HS-27A (cell line): ENCODE data around the gene CASP2.
"Not testable (repeated sequence)": the region's sequence is repeated elsewhere in the genome, so short reads cannot be mapped to it uniquely, and the experiment has no call there.

Source experiments
- DNase-seq: peaks from one replicate; pipeline ENCODE4 v3.0.0-alpha.2; 2012; ENCODE audit warnings: low read depth, missing footprints

CASP2 gene

GRCh38 chr7:143287935-143288826 is at the start of gene CASP2:
TSS of gene CASP2 (plus strand) at chr7:143288351. CDS start at chr7:143288456, 105 bp downstream.
- DNase-seq, result peak; percentile 53

DNA sequence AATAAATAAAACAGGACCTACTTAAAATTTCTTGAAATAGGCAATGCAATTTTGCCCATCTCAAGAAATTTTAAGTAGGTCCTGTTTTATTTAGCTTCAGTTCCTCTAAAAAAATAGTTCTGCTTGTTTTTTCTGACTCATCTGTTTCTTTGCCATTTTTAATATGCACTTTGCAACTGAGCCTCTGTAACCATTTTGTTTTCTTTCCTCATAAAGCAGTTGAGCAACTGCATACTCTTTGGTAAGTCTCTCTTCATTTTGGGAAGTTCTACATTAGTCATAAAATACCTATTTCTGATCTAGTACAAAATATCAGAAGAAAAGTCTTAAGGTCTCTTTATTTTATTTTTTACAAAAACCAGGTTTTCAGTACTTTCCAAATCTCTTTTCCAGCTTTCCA is 48.3 kb upstream of the CASP2 start:
- no peak for DNase-seq

- DNase-seq, result no peak
Observed at GRCh38 chr7:143240291-143241168, 47.6 kb upstream of the CASP2 start.

DNA sequence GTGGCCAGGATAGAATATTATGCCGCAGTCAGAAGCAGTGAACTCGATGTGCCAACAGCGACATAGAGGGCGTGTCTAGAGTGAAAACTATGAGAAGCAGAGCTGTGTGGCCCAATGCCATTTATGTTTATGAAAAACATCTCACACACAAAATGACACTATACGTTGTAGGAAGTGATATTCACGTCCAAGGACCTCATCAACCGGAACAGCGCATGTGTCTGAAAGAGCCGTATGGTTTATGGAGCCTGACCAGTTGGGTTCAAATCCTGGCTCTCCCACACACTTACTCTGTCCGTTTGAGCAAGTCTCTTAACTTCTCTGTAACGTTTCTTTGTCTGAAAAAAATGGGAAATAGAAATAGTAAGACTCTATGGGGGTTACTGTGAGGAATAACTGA is 45.8 kb upstream of the CASP2 start:
- DNase-seq, result no peak

DNA sequence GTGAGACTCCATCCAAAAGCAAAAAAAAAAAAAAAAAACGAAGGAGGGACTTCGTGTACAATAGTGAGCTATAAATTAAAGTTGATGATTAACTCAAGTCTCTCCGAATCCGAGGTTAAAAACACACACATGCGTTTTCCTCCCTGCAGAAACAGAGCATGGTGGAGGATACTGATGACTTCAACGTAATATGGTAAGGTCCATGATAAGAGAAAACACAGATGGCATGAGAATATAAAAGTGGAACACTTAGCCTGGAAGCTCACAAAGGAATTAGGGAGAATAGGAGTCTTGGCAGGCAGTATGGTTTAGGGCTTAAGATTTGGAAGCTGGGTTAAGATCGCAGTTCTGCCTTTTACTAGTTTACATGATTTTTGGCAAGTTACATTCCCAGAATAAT is 45.0 kb upstream of the CASP2 start:
- no peak for DNase-seq

DNA sequence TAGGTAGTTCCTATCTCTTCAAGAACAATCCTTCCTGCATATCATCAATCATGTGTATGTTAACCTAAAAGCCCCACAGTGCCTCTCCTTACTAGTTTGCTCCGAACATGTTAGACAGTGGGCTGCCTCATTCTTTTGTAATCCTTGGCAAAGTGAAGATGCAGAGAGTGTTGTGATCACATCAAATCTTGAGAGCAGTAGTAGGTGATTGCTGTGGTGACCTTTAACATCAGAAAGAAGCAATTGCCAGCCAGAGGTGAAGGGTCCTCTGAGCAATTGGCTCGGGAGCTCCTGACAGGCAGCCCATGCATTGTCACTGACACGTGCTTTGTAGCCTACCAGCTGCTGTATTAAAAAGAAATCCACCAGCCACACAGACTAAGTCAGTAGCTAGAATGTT is 44.5 kb upstream of the CASP2 start:
- no peak for DNase-seq

DNA sequence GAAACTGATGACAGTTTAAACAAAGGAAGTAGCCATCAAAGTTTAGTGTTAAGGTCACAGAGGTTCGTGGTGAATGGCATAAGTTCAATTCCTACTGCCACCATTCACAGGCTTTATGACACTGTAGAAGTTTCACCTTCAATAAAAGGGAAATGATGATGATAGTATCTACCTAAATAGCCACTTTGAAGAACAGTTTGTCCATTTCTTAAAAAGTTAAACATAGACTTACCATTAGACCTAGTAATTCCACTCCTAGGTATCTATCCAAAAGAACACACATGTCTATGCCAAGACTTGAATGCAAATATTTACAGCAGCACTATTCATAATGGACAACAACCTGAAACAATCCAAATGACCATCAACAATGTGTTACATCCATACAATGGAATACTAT is 43.8 kb upstream of the CASP2 start:
- no peak for DNase-seq

GRCh38 chr7:143245123-143245522 is 43.0 kb upstream of the CASP2 start:
- no peak for DNase-seq

DNA sequence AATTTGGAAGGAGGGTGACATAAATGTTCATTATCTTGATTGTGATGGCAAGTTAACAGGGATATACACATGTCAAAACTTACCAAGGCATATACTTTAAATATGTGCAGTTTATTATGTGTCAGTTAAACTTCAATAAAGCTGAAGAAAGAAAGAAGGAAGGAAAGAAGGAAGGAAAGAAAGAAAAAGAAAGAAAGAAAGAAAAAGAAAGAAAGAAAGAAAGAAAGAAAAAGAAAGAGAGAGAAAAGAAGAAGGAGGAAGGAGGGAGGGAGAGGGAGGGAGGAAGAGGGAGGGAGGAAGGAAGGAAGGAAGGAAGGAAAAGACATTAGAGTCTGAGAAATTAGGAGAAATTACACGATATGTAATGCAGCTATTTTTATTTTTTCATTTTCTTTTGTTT is 40.8 kb upstream of the CASP2 start:
- DNase-seq, result no peak

DNA sequence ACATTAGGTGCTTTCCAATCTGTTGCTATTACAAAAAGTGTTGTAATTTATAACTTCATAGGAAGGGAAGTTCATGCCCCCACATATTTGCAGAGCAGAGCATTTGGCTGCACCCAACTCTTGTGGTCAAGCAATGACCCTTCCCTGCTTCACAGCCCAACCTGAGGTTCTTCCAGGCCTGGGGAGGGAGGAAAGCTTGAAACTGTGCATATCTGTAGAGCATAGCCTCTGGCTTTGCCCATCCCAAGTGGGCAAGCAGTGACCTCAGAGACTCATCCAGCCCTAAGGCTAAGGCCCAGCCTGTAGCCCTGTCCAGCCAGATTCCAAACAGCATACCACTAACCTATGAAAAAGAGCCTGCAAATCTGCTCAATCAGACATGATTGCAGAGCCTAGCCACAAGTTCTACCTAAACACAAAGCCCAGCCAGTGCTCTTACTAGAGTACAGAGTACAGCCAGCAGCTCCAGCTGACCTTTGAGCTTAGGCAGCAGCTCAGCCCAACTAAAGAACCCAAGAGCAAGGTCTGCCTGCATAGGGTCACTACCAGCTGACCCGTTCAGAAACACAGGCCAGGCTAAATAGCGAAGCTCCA is 39.3 kb upstream of the CASP2 start:
- no peak for DNase-seq

DNA sequence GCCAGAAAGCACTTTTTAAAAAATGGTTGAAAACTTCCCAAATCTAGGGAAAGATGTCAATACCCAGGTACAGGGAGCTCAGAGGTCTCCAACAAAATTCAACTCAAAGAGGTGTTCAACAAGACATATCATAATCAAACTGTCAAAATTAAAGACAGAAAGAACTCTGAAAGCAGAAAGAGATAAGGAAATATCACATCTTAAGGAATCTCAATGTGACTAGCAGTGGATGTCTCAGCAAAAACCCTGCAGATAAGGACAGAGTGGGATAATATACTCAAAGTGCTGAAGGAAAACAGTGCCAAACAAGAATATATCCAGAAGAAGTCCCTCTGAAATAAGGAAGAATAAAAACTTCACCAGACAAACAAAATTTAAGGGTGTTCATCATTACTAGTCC is 38.0 kb upstream of the CASP2 start:
- DNase-seq, result no peak

DNA sequence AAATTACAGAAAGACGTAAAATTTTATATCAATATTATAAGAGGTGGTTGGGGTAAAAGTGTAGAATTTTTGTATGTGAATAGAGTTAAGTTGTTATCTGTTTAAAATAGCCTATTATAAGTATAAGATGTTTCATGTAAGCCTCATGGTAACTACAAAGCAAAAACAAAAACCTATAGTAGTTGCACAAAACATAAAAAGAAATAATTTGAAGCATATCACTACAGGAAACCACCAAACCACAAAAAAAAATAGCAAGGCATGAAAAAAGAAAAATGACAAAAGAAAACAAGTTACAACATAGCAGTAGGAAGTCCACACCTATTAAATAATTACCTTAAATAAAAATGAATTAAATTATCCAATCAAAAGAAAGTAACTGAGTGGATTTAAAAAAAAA is 37.3 kb upstream of the CASP2 start:
- no peak for DNase-seq

GRCh38 chr7:143252006-143252405 is 36.1 kb upstream of the CASP2 start:
- no peak for DNase-seq

DNA sequence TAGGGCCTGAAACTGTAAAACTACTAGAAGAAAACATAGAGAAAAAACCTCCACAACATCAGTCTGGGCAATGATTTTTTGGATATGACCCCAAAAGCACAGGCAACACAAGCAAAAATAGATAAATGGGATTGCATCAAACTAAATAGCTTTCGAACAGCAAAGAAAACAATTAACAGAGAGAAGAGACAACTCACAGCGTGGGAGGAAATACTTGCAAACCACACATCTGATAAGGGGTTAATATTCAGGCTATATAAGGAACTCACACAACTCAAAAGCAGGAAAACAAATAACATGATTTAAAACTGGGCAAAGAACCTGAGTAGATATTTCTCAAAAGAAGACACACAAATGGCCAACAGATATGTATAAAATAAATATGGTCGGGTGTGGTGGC is 32.6 kb upstream of the CASP2 start:
- DNase-seq, result no peak

- DNase-seq, result no peak
Observed at GRCh38 chr7:143256325-143256724, 31.8 kb upstream of the CASP2 start.

GRCh38 chr7:143256932-143257331 is 31.2 kb upstream of the CASP2 start:
- no peak for DNase-seq

DNA sequence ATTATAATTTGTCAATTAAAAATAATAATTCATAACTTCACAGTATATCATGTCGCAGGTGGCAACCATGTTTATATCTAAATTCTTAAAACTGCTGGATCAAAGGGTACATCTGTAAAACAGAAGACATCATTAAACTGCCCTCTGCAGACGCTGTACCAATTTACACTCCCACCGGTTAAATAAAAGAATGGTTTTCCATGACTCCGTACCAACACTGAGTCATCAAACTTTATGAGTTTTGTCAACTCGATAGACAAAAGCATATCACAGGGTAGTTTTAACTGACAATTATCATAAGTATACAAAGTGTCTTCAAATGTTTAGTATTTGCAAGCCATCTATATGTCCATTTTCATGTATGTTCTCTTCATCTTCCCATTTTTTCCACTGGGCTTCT is 30.6 kb upstream of the CASP2 start:
- no peak for DNase-seq

- DNase-seq, result no peak
Observed at GRCh38 chr7:143258831-143259230, 29.3 kb upstream of the CASP2 start.

DNA sequence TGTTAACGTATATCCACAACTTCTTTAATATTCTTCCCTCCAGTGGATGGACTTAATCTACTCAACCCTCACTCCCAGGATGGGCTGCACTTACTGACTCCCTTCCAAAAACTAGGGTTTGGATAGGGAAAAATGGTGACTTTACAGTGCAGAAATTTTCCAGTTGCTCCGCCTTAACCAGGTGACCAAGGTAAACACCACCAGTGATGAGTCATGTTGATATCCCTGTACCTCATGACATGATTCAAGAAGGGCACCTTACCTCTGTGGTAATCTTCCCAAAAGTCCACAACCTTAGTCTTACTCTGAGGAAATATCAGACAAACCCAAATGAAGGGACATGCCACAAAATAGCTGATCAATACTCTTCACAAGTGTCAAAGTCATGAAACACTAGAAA is 28.4 kb upstream of the CASP2 start:
- no peak for DNase-seq

DNA sequence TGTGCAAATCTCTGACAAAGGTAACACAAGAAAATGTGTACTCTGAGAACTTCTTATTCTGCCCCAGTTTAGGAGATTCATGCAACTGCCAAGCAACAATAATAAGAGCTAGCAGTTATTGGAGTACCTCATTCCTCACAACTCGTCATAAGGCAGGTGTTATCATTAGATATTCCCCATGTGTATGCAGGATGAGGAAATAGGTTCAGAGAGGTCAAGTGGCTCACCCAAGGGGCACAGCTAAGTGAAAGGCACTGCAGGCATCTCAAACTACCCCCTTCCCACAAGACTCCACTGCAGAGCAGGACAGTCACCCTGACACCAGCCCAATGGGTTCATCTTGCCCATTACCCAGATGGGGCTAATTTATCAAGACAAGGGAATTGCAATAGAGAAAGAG is 26.2 kb upstream of the CASP2 start:
- no peak for DNase-seq

DNA sequence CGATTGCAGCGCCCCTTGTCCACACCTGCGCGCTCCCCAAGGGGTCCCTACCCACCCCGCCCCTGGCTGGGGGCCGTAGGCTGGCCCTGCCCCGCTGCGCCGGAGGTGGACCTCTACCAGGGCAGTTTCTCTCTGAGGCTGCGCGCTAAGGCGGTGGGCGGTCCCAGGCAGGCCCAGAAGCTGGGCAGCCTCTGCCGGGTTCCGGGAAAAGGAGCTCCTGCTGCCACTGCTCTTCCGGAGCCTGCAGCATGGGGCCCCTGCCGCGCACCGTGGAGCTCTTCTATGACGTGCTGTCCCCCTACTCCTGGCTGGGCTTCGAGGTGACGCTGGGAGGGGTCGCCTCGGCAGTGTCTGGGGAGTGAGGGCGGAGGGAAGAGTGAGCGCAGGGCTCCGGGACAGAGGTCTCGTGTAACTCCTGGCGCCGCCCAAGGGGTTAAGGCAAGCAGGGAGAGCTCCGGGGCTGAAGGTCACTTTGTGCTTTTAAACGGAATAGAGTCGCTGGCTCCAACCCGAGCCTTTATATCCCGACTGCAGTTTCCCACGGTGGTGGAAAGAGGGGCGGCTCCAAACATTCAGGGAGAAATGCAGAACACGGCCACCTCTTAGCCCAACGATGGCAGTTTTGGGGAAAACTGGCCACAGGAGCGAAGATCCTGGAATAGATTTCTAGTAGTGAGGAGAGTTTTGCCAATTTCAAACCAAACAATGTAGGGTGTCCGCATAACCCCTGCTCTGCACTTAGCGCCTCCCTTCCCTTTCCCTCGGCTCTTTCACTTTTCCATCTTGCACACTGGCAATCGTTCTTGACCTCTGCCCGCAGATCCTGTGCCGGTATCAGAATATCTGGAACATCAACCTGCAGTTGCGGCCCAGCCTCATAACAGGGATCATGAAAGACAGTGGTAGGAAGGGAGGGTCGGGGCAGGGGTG is 24.6 kb upstream of the CASP2 start, which contains the start of gene GSTK1:
TSS of gene GSTK1 (plus strand) at position 176 of the 930 bp plus-strand sequence. CDS start at position 249, 73 bp downstream.
- DNase-seq, result no peak

DNA sequence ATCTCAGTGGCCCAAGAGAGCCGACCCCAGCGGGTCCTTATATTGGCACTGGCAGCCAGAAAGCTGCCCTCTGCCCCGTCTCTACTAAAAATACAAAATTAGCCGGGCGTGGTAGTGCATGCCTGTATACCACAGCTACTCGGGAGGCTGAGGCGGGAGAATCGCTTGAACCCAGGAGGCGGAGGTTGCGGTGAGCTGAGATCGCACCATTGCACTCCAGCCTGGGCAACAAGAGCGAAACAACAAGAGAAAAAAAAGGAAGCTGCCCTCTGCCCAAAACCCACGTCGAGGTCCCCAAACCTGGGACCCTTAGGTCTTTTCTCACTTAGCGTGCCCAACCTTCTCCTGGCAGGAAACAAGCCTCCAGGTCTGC is 24.0 kb upstream of the CASP2 start:
- not testable (repeated sequence) for DNase-seq
